Right atrium auricular region (tissue), 2 donors: ENCODE measurements around the gene FRMD4A. TPM values are rescaled to one million over a fixed set of nuclear protein-coding genes. Genes with fewer than 3 reads are reported as not detected.

Experiments used
- DNase-seq: peaks from one replicate; pipeline ENCODE4 v3.0.0-alpha.2; 2019; ENCODE audit warnings: low spot score
- H3K27ac ChIP-seq, 2 donors: fragments of 200-600 bp; sonication (generic); 1 replicate in 1 of 2; 2 replicates in 1 of 2; pipeline ENCODE4 v1.5.1; 2016 to 2019
- H3K27me3 ChIP-seq, 2 donors: fragments of 200-600 bp; sonication (generic); one replicate each; pipeline versions ENCODE4 v1.5.1 to v1.6.0; 2017 to 2019
- H3K36me3 ChIP-seq: fragments of 200-600 bp; sonication (generic); one replicate; pipeline ENCODE4 v1.5.1; 2016
- H3K4me1 ChIP-seq, 2 donors: fragments of 200-600 bp; sonication (generic); one replicate each; pipeline versions ENCODE4 v1.5.1 to v1.6.0; 2017 to 2019
- H3K4me3 ChIP-seq, 2 donors: fragments of 200-600 bp; sonication (generic); 1 replicate in 1 of 2; 2 replicates in 1 of 2; pipeline ENCODE4 v1.5.1; 2017 to 2019; ENCODE audit warnings: mild to moderate bottlenecking in 1 of 2, moderate library complexity in 1 of 2
- H3K9me3 ChIP-seq, 2 donors: fragments of 200-600 bp; sonication (generic); one replicate each; pipeline ENCODE4 v1.5.1; 2019
- CTCF ChIP-seq, 2 donors: fragments of 200-600 bp; sonication (generic); IDR thresholded peaks; one replicate each; pipeline ENCODE4 v1.5.1; 2019; ENCODE audit warnings: antibody characterized with exemption in 2 of 2
- total RNA-seq, 2 donors: library from RNA; depleted of rRNA; stranded (reverse); fragments of >200 nt; gene quantifications; one replicate each; pipeline ENCODE4 v1.1.0, GENCODE V29; 2016

FRMD4A gene
- total RNA-seq, 2 donors from 2014 or later, result 15.9 to 22.9 TPM

GRCh38 chr10:13857451-13857850, 473.3 kb downstream of the FRMD4A start:
- H3K9me3 ChIP-seq, result no peaks in the 10 kb centered on the region
- H3K27me3 ChIP-seq, result no peaks in the 10 kb centered on the region

GRCh38 chr10:13853854-13854253, 476.9 kb downstream of the FRMD4A start:
- peaks cover 0 to 23% of the 10 kb centered on the region in 2 donors for H3K4me1 ChIP-seq
- no peak for DNase-seq
- TF ChIP-seq CTCF (IDR thresholded peaks at IDR 0.05), result no peak

More at GRCh38 chr10:13857451-13857850, 473.3 kb downstream of the FRMD4A start:
- TF ChIP-seq CTCF (IDR thresholded peaks at IDR 0.05), result no peak
- no peak for DNase-seq
- Histone ChIP-seq H3K27ac (no peak overlapping the region), H3K36me3 (no peaks in the 10 kb centered on the region), H3K4me1 (peaks cover 0 to 28% of the 10 kb centered on the region in 2 donors), H3K4me3 (no peak overlapping the region)

GRCh38 chr10:13852872-13853271, 477.9 kb downstream of the FRMD4A start:
- Histone ChIP-seq H3K27ac (peak overlapping the region; percentile 40 to 70), H3K27me3 (no peaks in the 10 kb centered on the region), H3K9me3 (no peaks in the 10 kb centered on the region), H3K36me3 (no peaks in the 10 kb centered on the region), H3K4me3 (no peak overlapping the region), H3K4me1 (peaks cover 0 to 31% of the 10 kb centered on the region in 2 donors)
- DNase-seq, result no peak
- no peak for TF ChIP-seq CTCF (IDR thresholded peaks at IDR 0.05)

More at GRCh38 chr10:13853854-13854253, 476.9 kb downstream of the FRMD4A start:
- no peaks in the 10 kb centered on the region for H3K27me3 ChIP-seq
- no peaks in the 10 kb centered on the region for H3K36me3 ChIP-seq
- H3K27ac ChIP-seq, result peak overlapping the region; percentile 62 to 70
- H3K4me3 ChIP-seq, result no peak overlapping the region
- H3K9me3 ChIP-seq, result no peaks in the 10 kb centered on the region

GRCh38 chr10:13851906-13852305, 478.8 kb downstream of the FRMD4A start:
- DNase-seq, result no peak
- peak overlapping the region in 1 of 2 donors; percentile 23 for H3K27ac ChIP-seq
- TF ChIP-seq CTCF (IDR thresholded peaks at IDR 0.05), result no peak
- no peaks in the 10 kb centered on the region for H3K9me3 ChIP-seq
- no peaks in the 10 kb centered on the region for H3K27me3 ChIP-seq
- H3K36me3 ChIP-seq, result no peaks in the 10 kb centered on the region
- no peak overlapping the region for H3K4me3 ChIP-seq
- H3K4me1 ChIP-seq, result peaks cover 0 to 41% of the 10 kb centered on the region in 2 donors

- H3K36me3 ChIP-seq, result no peaks in the 10 kb centered on the region
- TF ChIP-seq CTCF (IDR thresholded peaks at IDR 0.05), result no peak
- H3K27ac ChIP-seq, result no peak overlapping the region
- H3K9me3 ChIP-seq, result no peaks in the 10 kb centered on the region
- no peaks in the 10 kb centered on the region for H3K27me3 ChIP-seq
- no peak overlapping the region for H3K4me3 ChIP-seq
- no peak for DNase-seq
- peaks cover 0 to 36% of the 10 kb centered on the region in 2 donors for H3K4me1 ChIP-seq
Observed at GRCh38 chr10:13848520-13849445, 481.9 kb downstream of the FRMD4A start.
